ENCODE data around the gene AGPAT1.
"Not testable (repeated sequence)": the region's sequence is repeated elsewhere in the genome, so short reads cannot be mapped to it uniquely, and the experiment has no call there.

Gene AGPAT1

GRCh38 chr6:32175711-32176475, at the start of gene AGPAT1:
Gene AGPAT1, minus strand, starts transcription at chr6:32176084. Its CDS starts 4,588 bp downstream, at chr6:32171496.
- DNase-seq, result peak; percentile 97

DNA sequence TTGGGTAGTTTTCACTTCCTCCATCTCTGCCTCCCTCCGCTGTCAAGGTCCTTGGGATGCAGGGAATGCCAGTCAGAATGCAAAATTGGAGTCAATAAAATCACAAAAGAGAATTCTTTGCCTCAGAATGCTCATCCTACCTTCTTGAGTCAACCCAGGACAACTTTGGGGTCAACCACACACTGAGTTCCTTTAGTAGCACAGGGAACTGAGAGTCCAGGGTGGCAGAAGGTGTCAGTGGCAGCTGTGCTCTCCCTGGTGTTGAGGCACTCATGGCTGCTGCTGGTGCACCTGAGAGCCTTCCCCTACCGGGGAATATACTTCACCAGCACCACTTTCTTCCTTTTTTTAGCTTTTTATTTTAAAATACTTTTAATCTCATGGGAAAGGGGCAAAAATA, 48.8 kb upstream of the AGPAT1 start:
- DNase-seq, result no peak

GRCh38 chr6:32223258-32224235, 47.7 kb upstream of the AGPAT1 start, which contains the start of gene NOTCH4:
Gene NOTCH4, minus strand, starts transcription at chr6:32224067. Its CDS starts 139 bp downstream, at chr6:32223928.
- no peak for DNase-seq

DNA sequence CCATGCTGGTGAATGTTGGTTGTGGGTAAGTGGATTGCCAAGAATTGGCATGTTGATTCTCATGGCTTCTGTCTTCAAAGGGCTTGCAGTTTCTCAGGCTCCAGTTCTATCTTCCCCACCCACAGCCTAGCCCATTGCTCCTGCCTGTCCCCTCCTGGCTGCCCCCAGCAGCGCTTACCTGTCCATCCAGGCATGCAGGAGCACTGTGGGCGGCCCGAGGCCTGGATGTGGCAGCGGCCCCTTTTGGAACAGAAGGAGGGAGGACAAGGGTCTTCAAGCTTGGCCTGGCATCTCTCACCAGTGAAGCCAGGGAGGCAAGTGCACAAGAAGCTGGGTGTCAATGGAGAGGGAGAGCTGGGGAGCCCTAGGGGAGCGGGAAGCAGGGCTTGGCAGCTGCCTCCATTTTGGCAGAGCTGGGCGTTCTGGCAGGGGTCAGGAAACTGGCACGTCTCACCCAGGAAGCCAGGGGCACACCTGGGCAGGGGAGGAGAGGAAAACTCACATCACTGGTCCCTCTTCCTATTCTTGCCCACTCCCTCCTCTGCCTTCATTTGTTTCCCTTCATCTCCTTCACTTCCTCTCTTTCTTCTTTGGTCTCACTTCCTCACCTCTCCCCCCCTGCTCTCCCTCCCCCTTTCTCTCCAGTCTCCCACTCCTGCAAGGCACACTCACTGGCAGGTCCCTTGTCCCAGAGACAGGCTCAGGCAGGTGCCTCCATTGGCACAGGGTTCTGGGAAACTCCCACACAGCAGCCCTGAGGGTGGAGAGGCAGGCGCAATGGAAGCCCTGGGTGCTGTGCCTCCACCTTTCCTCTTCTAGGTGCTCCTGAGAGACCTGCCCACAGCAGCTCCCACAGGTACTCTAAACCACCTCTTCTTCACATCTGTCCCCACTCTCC, 46.7 kb upstream of the AGPAT1 start:
- DNase-seq, result no peak

DNA sequence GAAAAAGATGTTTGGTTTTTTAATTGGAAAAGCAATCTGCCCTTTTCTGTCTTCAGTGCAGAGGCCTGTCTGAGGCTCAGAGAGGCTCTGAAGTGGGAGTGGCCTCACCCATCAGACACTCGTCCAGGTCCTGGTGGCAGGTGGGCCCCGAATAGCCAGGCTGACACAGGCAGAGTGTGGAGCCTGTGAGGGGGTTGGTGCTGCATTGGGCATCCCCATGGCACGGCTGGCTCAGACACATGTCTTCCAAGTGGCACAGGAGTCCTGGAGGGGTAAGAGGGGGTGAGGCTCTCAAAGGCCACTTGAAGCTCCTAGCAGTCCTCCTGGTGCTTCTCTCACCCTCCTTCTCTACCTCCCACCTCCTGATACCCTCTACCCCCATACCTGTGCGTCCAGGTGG, 44.1 kb upstream of the AGPAT1 start:
- no peak for DNase-seq

- no peak for DNase-seq
Measured at GRCh38 chr6:32218167-32218566, 42.3 kb upstream of the AGPAT1 start.

- DNase-seq, result no peak
Measured at GRCh38 chr6:32216998-32217397, 41.1 kb upstream of the AGPAT1 start.

DNA sequence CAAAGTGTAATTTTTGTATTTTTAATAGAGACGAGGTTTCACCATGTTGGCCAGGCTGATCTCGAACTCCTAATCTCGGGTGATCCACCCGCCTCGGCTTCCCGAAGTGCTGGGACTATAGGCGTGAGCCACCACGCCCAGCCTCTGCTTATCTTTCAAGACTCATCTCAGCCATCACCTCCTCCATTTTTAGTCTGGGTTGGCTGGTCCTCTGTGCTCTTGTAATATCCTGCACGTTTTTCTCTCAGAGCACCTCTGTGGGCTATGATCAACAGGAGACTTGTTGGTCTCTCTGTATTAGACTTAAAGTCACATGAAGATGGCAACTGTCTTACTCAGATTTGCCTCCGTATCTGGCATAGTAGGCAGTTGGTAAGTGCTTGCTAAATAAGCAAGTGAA, 40.4 kb upstream of the AGPAT1 start:
- DNase-seq, result no peak

DNA sequence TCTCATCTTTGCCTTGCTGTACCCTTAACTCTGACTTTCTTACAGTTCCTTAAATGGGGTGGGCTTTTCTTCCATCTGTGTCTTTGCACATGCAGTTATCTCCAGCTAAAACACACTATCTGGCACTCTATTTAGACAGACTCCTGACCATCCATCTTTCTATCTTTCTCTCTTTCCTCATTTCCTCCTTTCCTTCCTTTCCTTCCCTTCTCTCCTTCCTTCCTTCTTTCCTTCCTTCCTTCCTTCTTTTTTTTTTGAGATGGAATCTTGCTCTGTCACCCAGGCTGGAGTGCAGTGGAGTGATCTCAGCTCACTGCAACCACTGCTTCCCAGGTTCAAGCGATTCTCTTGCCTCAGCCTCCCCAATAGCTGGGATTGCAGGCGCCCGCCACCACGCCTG, 39.7 kb upstream of the AGPAT1 start:
- no peak for DNase-seq

DNA sequence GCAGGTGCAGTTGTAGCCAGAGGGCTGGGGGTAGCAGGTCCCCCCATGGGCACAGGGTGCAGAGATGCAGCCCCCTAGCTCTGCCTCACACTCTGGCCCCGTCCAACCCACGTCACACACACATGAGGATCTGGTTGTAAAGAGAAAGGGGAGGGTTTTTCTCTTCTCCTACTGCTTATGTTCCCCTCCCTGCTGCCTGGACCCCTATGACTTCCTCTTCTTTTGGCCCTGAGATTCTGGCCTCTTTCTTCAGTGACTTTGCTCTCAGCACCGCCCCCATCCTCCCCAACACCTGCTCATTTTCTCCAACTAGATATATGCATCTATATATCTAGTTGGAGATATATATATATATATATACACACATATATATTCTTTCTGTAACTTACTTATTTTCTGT, 38.2 kb upstream of the AGPAT1 start:
- no peak for DNase-seq

DNA sequence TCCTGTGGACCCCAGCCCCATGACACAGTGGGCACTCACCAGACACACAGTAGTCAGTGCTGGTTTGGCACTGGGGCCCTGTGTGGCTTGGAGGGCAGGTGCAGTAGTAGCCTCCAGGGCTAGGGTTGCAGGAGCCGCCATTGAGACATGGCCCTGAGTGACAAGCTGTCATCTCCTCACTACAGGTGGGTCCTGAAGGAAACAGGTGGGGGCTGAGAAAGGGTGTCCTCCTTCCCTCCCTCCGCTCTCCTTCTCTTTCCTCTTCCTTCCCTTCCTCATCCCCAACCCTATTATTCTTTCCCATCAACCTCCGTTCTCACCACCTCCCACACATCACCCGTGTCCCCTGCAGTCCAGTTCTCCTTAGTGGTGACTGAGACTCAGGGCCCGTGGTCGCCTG, 37.8 kb upstream of the AGPAT1 start:
- DNase-seq, result no peak

GRCh38 chr6:32212076-32212760, 36.3 kb upstream of the AGPAT1 start:
- DNase-seq, result no peak

- DNase-seq, result not testable (repeated sequence)
Measured at GRCh38 chr6:32211432-32211831, 35.5 kb upstream of the AGPAT1 start.

- DNase-seq, result no peak
Measured at GRCh38 chr6:32210191-32210601, 34.3 kb upstream of the AGPAT1 start.

DNA sequence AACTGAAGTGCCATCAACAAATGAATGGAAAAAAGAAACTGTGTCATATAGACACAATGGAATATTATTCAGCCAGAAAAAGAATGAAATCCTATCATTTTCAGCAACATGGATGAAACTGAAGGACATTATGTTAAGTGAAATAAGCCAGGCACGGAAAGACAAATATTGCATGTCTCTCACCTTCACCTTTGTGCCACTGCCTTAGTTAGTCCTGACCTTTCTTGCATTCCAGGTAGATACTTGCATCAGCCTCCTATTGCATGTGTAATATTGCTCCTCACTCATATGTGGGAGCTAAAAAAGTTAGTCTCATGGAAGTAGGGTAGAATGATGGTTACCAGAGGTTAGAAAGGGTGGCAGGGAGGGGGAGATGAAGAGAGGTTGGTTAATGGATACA, 33.1 kb upstream of the AGPAT1 start:
- no peak for DNase-seq

DNA sequence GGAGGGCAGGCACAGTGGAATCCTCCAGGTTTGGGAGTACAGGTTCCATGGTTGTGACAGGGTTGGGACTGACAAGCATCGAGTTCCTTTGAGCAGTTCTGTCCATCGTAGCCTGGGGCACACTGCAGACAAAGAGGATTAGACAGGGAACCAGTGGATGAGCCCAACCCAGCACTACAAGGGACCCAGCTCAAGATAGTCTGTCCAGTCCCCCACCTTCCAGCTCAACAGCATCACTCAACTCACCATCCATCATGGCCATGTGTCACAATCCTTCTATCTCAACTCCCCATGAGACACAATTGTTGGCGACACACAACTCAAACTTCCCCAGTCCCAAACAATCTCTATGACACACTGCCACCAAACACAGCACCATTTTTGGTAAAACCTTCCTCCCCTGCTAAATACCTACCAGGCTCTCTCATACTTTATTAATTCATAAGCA, 28.4 kb upstream of the AGPAT1 start:
- DNase-seq, result no peak

GRCh38 chr6:32203426-32204267, 27.8 kb upstream of the AGPAT1 start:
- no peak for DNase-seq

- DNase-seq, result no peak
Measured at GRCh38 chr6:32202186-32202585, 26.3 kb upstream of the AGPAT1 start.

- no peak for DNase-seq
Measured at GRCh38 chr6:32200711-32201475, 25.0 kb upstream of the AGPAT1 start.

GRCh38 chr6:32198866-32199265, 23.0 kb upstream of the AGPAT1 start:
- no peak for DNase-seq

All from midbrain (tissue), 1 donor.